MM.1S (cell line): Measurements from ENCODE around the gene PLA1A.

Experiments used
- EZH2 ChIP-seq: fragments of 300-600 bp; sonication (generic); optimal IDR thresholded peaks from 2 replicates; pipeline ENCODE3; 2017; ENCODE audit warnings: low read depth, mild to moderate bottlenecking, antibody characterized with exemption, low read length, mixed read lengths
- TF ChIP-seq, protein P1 (sequence below): fragments of 300-600 bp; sonication (generic); IDR thresholded peaks from 2 replicates; pipeline ENCODE4 v1.5.1; 2016; ENCODE audit warnings: antibody characterized with exemption, low read length, mixed read lengths

DNA sequence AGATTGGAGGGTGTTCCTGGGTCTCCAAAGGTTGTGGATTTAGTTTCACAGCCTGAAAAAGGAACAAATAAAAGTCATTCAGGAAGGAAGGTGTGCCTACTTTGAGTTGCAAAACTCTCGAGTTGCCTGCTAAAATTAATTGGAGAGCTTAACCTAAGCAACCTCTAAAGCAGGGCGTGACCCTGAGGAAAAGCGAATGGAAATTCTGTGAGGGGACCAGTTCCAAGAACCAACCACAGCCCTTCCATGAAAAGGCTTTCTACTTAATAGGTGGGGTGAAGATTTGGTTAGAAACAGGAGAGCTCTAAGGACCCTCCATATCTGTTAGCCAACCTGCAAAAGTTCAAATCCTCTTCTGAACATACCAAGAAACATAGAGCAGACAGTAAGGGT is 39.8 kb upstream of the PLA1A start:
- TF ChIP-seq, protein P1, sequence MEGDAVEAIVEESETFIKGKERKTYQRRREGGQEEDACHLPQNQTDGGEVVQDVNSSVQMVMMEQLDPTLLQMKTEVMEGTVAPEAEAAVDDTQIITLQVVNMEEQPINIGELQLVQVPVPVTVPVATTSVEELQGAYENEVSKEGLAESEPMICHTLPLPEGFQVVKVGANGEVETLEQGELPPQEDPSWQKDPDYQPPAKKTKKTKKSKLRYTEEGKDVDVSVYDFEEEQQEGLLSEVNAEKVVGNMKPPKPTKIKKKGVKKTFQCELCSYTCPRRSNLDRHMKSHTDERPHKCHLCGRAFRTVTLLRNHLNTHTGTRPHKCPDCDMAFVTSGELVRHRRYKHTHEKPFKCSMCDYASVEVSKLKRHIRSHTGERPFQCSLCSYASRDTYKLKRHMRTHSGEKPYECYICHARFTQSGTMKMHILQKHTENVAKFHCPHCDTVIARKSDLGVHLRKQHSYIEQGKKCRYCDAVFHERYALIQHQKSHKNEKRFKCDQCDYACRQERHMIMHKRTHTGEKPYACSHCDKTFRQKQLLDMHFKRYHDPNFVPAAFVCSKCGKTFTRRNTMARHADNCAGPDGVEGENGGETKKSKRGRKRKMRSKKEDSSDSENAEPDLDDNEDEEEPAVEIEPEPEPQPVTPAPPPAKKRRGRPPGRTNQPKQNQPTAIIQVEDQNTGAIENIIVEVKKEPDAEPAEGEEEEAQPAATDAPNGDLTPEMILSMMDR = no peak
- no peak for TF ChIP-seq EZH2
